Small intestine (tissue), 7 donors: ENCODE results near the gene HVCN1. TPM values are rescaled to one million over a fixed set of nuclear protein-coding genes. Genes with fewer than 3 reads are reported as not detected.
"Not testable (repeated sequence)": the region's sequence is repeated elsewhere in the genome, so short reads cannot be mapped to it uniquely, and the experiment has no call there.

ENCODE experiments used
- DNase-seq, 2 donors: peaks; one replicate each; pipeline versions ENCODE4 v3.0.0 to v3.0.0-alpha.2; 2013
- FAIRE-seq: peaks from 2 replicates; lab custom pipeline; 2012; peaks lifted over from hg19 to GRCh38; lab: Jason Lieb, UNC
- H3K27ac ChIP-seq, 3 donors: one replicate each; pipeline ENCODE4 v1.5.1; 2013; ENCODE audit warnings: low read length in 2 of 3, mild to moderate bottlenecking in 2 of 3, control low read depth in 1 of 3, inconsistent platforms in 1 of 3, low read depth in 1 of 3, moderate library complexity in 1 of 3
- H3K27me3 ChIP-seq, 3 donors: one replicate each; pipeline ENCODE4 v1.6.1; 2013; ENCODE audit warnings: low read length in 3 of 3, inconsistent platforms in 1 of 3; ENCODE audit not compliant: control insufficient read depth in 3 of 3, insufficient read depth in 3 of 3
- H3K36me3 ChIP-seq, 3 donors: one replicate each; pipeline ENCODE4 v1.6.1; 2013; ENCODE audit warnings: low read length in 3 of 3, inconsistent platforms in 1 of 3, low read depth in 1 of 3, mild to moderate bottlenecking in 1 of 3, moderate library complexity in 1 of 3; ENCODE audit not compliant: control insufficient read depth in 3 of 3, insufficient read depth in 2 of 3
- H3K4me1 ChIP-seq, 3 donors: one replicate each; pipeline ENCODE4 v1.6.1; 2013; ENCODE audit warnings: low read length in 2 of 3, inconsistent platforms in 1 of 3, low read depth in 1 of 3, mild to moderate bottlenecking in 1 of 3, moderate library complexity in 1 of 3; ENCODE audit not compliant: control insufficient read depth in 3 of 3, insufficient read depth in 2 of 3
- H3K4me3 ChIP-seq, 3 donors: one replicate each; pipeline ENCODE4 v1.5.1; 2013; ENCODE audit warnings: low read length in 3 of 3, control low read depth in 1 of 3, inconsistent platforms in 1 of 3, low read depth in 1 of 3, mild to moderate bottlenecking in 1 of 3, moderate library complexity in 1 of 3
- H3K9me3 ChIP-seq, 2 donors: one replicate each; pipeline ENCODE4 v1.6.1; 2013; ENCODE audit warnings: low read depth in 1 of 2, low read length in 1 of 2; ENCODE audit not compliant: control insufficient read depth in 2 of 2, insufficient read depth in 1 of 2
- WGBS, 3 donors: extraction: QIAGEN DNeasy Blood & Tissue Kit; methylation state at CpG; one replicate each; pipeline ENCODE4 v1.1.7; 2013; 5-methylcytosine and 5-hydroxymethylcytosine counted together
- polyA plus RNA-seq, 4 donors: library from polyadenylated mRNA; stranded (reverse) in 3 of 4; unstranded in 1 of 4; fragments of 200-250 nt in 3 of 4; fragments of 120-200 nt in 1 of 4; gene quantifications; one replicate each; pipeline versions ENCODE4 v1.2.1 to v1.2.3, GENCODE V29; 2013
- donor health status: healthy with polysubstance abuse.
- donor health status: control.
- donor health status: control.
- donor health status: Bipolar disorder and iron deficiency.
- donor health status: healthy.

Gene HVCN1
- polyA plus RNA-seq, 4 donors: 1.9 to 4.7 (median 3.5) TPM

DNA sequence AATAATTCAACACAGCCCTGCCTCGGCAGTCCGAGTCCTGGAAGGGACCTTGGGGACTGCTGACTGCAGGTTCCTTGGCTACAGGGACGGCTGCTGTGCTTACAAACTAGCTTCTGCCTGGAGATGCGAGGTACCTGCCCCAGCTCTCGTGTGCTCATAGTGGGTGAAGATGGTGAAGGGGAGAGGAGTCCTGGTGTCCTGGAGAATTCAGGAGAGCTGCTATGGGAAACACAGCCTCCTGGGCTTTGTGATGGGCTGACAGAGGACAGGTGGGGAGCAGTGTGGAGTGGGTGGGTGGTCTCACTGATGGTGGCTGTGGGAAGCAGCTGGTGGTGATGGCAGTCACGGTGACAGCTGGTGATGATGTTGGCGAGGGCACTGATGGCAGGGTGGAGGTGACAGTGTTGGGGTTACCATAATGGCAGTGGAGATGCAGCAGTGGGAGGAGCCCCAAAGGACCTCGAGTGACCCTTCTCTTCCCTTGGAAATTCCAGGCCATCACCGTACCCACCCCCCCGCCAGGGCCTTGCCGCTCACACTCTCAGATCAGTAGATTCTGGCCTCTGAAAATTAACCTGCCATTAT, 32.8 kb downstream of the HVCN1 start:
- FAIRE-seq: no peak
- H3K4me1 ChIP-seq: no peaks in the 10 kb centered on the region
- peaks cover 0 to 9% (median 0%) of the 10 kb centered on the region in 3 donors for H3K36me3 ChIP-seq
- no peaks in the 10 kb centered on the region for H3K27me3 ChIP-seq
- no peak for DNase-seq
- no peak overlapping the region for H3K27ac ChIP-seq
- H3K9me3 ChIP-seq: no peaks in the 10 kb centered on the region
- no peak overlapping the region for H3K4me3 ChIP-seq
- WGBS, 3 donors: 87 to 88% (median 87%) methylated on average over 11 of the region's 11 CpGs

DNA sequence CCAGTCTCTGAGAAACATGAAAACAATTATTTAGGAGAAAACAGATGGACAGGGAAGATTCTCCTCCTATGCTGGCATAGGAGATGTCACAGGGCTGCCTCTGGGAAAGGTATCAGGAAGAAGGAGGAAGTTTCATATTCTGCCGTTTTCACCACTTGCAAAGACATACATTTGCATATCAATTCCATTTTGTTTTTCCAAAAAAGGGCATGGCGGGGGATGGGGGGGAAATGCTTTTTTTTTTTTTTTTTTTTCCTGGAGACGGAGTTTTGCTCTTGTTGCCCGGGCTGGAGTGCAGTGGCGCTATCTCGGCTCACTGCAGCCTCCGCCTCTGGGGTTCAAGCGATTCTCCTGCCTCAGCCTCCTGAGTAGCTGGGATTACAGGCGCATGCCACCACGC, 34.7 kb downstream of the HVCN1 start:
- DNase-seq, H3K27me3 ChIP-seq, H3K4me1 ChIP-seq, H3K27ac ChIP-seq, H3K9me3 ChIP-seq, H3K4me3 ChIP-seq, FAIRE-seq: not testable (repeated sequence)
- peaks cover 0 to 15% (median 3%) of the 10 kb centered on the region in 3 donors for H3K36me3 ChIP-seq
- WGBS, 3 donors: 89 to 90% (median 90%) methylated on average over 10 of the region's 10 CpGs

DNA sequence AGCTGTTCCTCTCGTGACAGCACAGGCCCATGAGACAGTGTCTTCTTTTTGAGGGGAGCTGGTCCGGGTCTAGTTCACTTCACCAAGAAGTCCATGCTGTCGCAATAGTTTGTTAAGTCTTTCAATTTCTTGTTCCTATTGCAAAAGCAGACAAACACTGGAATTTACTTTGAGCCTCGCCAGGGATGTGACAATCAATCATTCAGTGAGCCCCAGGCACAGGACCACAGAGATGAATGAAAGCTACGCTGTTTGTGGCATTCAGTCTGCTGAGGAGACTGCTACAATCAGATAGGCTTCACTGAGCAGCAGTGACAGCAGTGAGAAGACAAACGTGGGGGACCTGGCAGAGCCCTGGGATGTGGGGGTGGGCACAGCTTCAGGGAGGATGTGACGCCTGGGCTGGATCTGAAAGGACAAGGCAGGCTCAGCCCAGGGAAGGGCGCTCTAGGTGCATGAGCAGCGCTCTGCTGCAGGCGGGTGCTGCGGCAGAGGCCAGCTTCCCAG, 39.5 kb downstream of the HVCN1 start:
- WGBS, 3 donors: 85 to 95% (median 91%) methylated on average over 11 of the region's 11 CpGs
- Histone ChIP-seq H3K4me1 (no peaks in the 10 kb centered on the region), H3K36me3 (peaks cover 0 to 31% (median 5%) of the 10 kb centered on the region in 3 donors), H3K9me3 (no peaks in the 10 kb centered on the region), H3K4me3 (no peak overlapping the region), H3K27ac (no peak overlapping the region), H3K27me3 (no peaks in the 10 kb centered on the region)
- FAIRE-seq: no peak
- no peak for DNase-seq

DNA sequence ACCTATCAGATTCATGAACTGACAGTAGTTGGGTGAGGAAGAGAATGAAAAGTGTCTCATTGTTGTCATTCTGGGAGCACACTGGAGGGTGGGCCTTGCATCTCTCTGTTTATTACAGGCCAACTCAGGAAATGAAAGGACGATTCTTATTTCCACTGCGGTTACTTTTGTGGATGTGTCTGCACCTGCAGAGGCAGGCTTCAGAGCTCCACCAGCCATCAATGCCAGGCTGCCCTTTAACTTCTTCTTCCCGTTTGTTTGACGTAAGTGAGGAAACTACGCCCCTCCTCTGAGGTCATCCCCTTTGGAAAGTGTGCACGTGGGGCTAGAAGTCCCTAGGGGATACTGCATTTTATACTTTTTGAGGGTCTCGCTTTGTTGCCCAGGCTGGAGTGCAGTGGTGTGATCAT, 41.3 kb downstream of the HVCN1 start:
- WGBS, 3 donors: 60 to 90% (median 71%) methylated on average over 7 of the region's 7 CpGs
- H3K27ac ChIP-seq: no peak overlapping the region
- H3K9me3 ChIP-seq: no peaks in the 10 kb centered on the region
- H3K36me3 ChIP-seq: peaks cover 0 to 31% (median 5%) of the 10 kb centered on the region in 3 donors
- H3K4me1 ChIP-seq: no peaks in the 10 kb centered on the region
- no peak overlapping the region for H3K4me3 ChIP-seq
- H3K27me3 ChIP-seq: no peaks in the 10 kb centered on the region
- FAIRE-seq (no peak), DNase-seq (no peak)

DNA sequence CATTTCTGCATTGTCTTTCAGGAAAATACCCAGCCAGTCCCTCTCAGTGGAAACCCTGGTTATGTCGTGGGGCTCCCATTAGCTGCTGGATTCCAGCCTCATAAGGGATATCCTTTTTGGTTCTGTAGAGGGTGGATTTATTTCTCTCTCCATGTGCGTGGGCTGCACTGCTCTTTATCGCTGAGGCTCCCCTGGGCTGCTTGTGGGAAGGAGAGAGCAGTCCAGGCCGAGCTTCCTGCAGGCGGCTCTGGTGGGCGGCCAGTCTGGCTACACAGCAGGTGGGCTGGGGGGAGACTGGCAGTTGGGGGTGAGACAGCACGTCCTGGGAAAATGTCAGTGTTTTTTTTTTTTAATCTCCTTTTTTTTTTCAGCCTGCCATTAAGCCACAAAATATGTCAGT, 47.4 kb downstream of the HVCN1 start:
- Histone ChIP-seq H3K36me3 (peaks cover 0 to 25% (median 0%) of the 10 kb centered on the region in 3 donors), H3K27ac (no peak overlapping the region), H3K4me3 (no peak overlapping the region), H3K27me3 (no peaks in the 10 kb centered on the region), H3K4me1 (no peaks in the 10 kb centered on the region), H3K9me3 (no peaks in the 10 kb centered on the region)
- FAIRE-seq (no peak), DNase-seq (no peak)
- WGBS, 3 donors: 64 to 90% (median 84%) methylated on average over 7 of the region's 7 CpGs

GRCh38 chr12:110640275-110641025, 48.5 kb downstream of the HVCN1 start:
- peaks cover 0 to 23% (median 0%) of the 10 kb centered on the region in 3 donors for H3K36me3 ChIP-seq
- DNase-seq (no peak), FAIRE-seq (no peak)
- no peak overlapping the region for H3K4me3 ChIP-seq
- no peaks in the 10 kb centered on the region for H3K4me1 ChIP-seq
- peak overlapping the region in 1 of 3 donors; percentile 29 for H3K27ac ChIP-seq
- no peaks in the 10 kb centered on the region for H3K27me3 ChIP-seq
- no peaks in the 10 kb centered on the region for H3K9me3 ChIP-seq
- WGBS, 3 donors: 88 to 95% (median 95%) methylated on average over 15 of the region's 15 CpGs

GRCh38 chr12:110639336-110640141, 49.4 kb downstream of the HVCN1 start:
- H3K4me3 ChIP-seq: no peak overlapping the region
- FAIRE-seq: no peak
- WGBS, 3 donors: 84 to 96% (median 90%) methylated on average over 7 of the region's 7 CpGs
- H3K27ac ChIP-seq: peak overlapping the region in 1 of 3 donors; percentile 48
- H3K9me3 ChIP-seq: no peaks in the 10 kb centered on the region
- H3K27me3 ChIP-seq: no peaks in the 10 kb centered on the region
- peaks cover 0 to 16% (median 0%) of the 10 kb centered on the region in 3 donors for H3K36me3 ChIP-seq
- no peaks in the 10 kb centered on the region for H3K4me1 ChIP-seq
- DNase-seq: no peak

DNA sequence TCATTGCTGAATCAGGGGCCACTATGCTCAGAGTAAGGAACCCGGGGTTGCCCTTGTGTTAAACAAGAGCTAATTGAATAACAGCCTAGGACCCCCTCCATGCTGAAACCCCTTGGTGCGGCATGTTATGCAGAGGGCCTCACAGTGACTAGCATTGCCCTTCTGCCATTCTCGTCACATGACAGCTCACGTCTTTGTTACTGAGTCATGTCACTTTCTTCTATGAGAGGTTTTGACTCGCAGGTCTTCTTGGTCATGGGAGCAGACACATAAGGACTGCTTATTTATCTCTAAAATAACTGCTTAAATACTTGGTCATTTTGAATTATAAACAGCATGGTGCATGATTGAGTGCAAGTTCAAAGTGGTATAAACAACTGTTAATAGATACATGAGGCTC, 50.1 kb downstream of the HVCN1 start:
- 76 to 96% (median 90%) methylated on average over 5 of the region's 5 CpGs for whole genome bisulfite sequencing, 3 donors
- Histone ChIP-seq H3K36me3 (peaks cover 0 to 16% (median 0%) of the 10 kb centered on the region in 3 donors), H3K27ac (peak overlapping the region in 1 of 3 donors; percentile 52), H3K4me3 (no peak overlapping the region), H3K9me3 (no peaks in the 10 kb centered on the region), H3K27me3 (no peaks in the 10 kb centered on the region), H3K4me1 (no peaks in the 10 kb centered on the region)
- FAIRE-seq: no peak
- DNase-seq: no peak
